Neural progenitor cell (in vitro differentiated cells): ENCODE results near the gene TTC12. TPM values are rescaled to one million over a fixed set of nuclear protein-coding genes. Genes with fewer than 3 reads are reported as not detected.

Experiments
- DNase-seq: peaks from one replicate; pipeline ENCODE4 v3.0.0-alpha.2; 2016; ENCODE audit warnings: low spot score
- H2AFZ ChIP-seq: fragments of 200-600 bp; sonication (generic); replicated peaks from 2 replicates; pipeline ENCODE4 v1.6.1; 2016; ENCODE audit warnings: antibody characterized with exemption
- H3F3A ChIP-seq: fragments of 200-600 bp; sonication (generic); 2 replicates; pipeline ENCODE4 v1.6.1; 2016; ENCODE audit warnings: antibody characterized with exemption, low read depth
- H3K27ac ChIP-seq: fragments of 200-600 bp; sonication (generic); 2 replicates; pipeline ENCODE4 v1.5.1; 2016; ENCODE audit warnings: mild to moderate bottlenecking
- H3K27me3 ChIP-seq: fragments of 200-600 bp; sonication (generic); 2 replicates; pipeline ENCODE4 v1.6.1; 2016; ENCODE audit warnings: mild to moderate bottlenecking, moderate library complexity
- H3K36me3 ChIP-seq: fragments of 200-600 bp; sonication (generic); 2 replicates; pipeline ENCODE4 v1.5.1; 2016
- H3K4me1 ChIP-seq: fragments of 200-600 bp; sonication (generic); 2 replicates; pipeline ENCODE4 v1.6.1; 2016; ENCODE audit warnings: mixed run types
- H3K4me2 ChIP-seq: fragments of 200-600 bp; sonication (generic); 2 replicates; pipeline ENCODE4 v1.6.1; 2016
- H3K4me3 ChIP-seq: fragments of 200-600 bp; sonication (generic); 2 replicates; pipeline ENCODE4 v1.5.1; 2016
- H3K79me2 ChIP-seq: fragments of 200-600 bp; sonication (generic); 2 replicates; pipeline ENCODE4 v1.6.1; 2016; ENCODE audit warnings: low read depth
- H3K9ac ChIP-seq: fragments of 200-600 bp; sonication (generic); 2 replicates; pipeline ENCODE4 v1.6.1; 2016
- H3K9me3 ChIP-seq: fragments of 200-600 bp; sonication (generic); 2 replicates; pipeline ENCODE4 v1.5.1; 2016; ENCODE audit warnings: low read depth
- H4K20me1 ChIP-seq: fragments of 200-600 bp; sonication (generic); 2 replicates; pipeline ENCODE4 v1.6.1; 2016; ENCODE audit warnings: low read depth
- H3K27ac Mint-ChIP-seq: 3 replicates; pipeline ENCODE4 v1.8.0; 2021; ENCODE audit warnings: mixed read lengths
- H3K27me3 Mint-ChIP-seq: 2 replicates; pipeline ENCODE4 v1.8.0; 2022; ENCODE audit warnings: low read depth, mild to moderate bottlenecking, inconsistent platforms, moderate library complexity, mixed read lengths; ENCODE audit not compliant: insufficient read depth
- H3K36me3 Mint-ChIP-seq: 3 replicates; pipeline ENCODE4 v1.8.0; 2021; ENCODE audit warnings: mixed read lengths
- H3K4me1 Mint-ChIP-seq: 3 replicates; pipeline ENCODE4 v1.8.0; 2021; ENCODE audit warnings: mixed read lengths
- H3K4me3 Mint-ChIP-seq: 3 replicates; pipeline ENCODE4 v1.8.0; 2021; ENCODE audit warnings: mild to moderate bottlenecking, moderate library complexity, mixed read lengths
- H3K9me3 Mint-ChIP-seq: 3 replicates; pipeline ENCODE4 v1.8.0; 2020; ENCODE audit warnings: mixed read lengths
- CTCF ChIP-seq: fragments of 200-600 bp; sonication (generic); IDR thresholded peaks from 2 replicates; pipeline ENCODE4 v1.5.1; 2017; ENCODE audit warnings: antibody characterized with exemption, mild to moderate bottlenecking
- EZH2 ChIP-seq: fragments of 200-600 bp; sonication (generic); IDR thresholded peaks from 2 replicates; pipeline ENCODE4 v1.6.1; 2017; ENCODE audit warnings: antibody characterized with exemption, mild to moderate bottlenecking, moderate library complexity
- EZH2phosphoT487 ChIP-seq: fragments of 200-600 bp; sonication (generic); IDR thresholded peaks from 2 replicates; pipeline ENCODE4 v1.6.1; 2017; ENCODE audit warnings: antibody characterized with exemption
- total RNA-seq: library from RNA; depleted of rRNA; stranded (reverse); fragments of >200 nt; gene quantifications from 2 replicates; pipeline ENCODE4 v1.2.3, GENCODE V29; 2015; ENCODE audit warnings: low replicate concordance

The TTC12 gene
- total RNA-seq, 1 donor from 2014 or later: 33.4 TPM

GRCh38 chr11:113365895-113366294 lies 51.5 kb downstream of the TTC12 start:
- H3K27ac ChIP-seq: no peak overlapping the region
- H2AFZ ChIP-seq: no peak overlapping the region
- Mint-ChIP-seq H3K27me3 (peaks cover 2% of the 10 kb centered on the region), H3K4me3 (no peak overlapping the region), H3K27ac (no peak overlapping the region), H3K36me3 (no peaks in the 10 kb centered on the region), H3K4me1 (no peaks in the 10 kb centered on the region), H3K9me3 (no peaks in the 10 kb centered on the region)
- H3F3A ChIP-seq: no peaks in the 10 kb centered on the region
- H3K27me3 ChIP-seq: no peaks in the 10 kb centered on the region
- no peaks in the 10 kb centered on the region for H3K79me2 ChIP-seq
- H4K20me1 ChIP-seq: no peaks in the 10 kb centered on the region
- no peaks in the 10 kb centered on the region for H3K36me3 ChIP-seq
- no peak overlapping the region for H3K4me2 ChIP-seq
- H3K4me1 ChIP-seq: no peaks in the 10 kb centered on the region
- H3K9ac ChIP-seq: no peak overlapping the region
- TF ChIP-seq CTCF (no peak), EZH2phosphoT487 (no peak), EZH2 (no peak)
- no peak for DNase-seq
- no peak overlapping the region for H3K4me3 ChIP-seq
- no peaks in the 10 kb centered on the region for H3K9me3 ChIP-seq

GRCh38 chr11:113369411-113369810 lies 55.0 kb downstream of the TTC12 start:
- Mint-ChIP-seq H3K4me3 (no peak overlapping the region), H3K9me3 (no peaks in the 10 kb centered on the region), H3K27ac (no peak overlapping the region), H3K27me3 (peaks cover 2% of the 10 kb centered on the region), H3K4me1 (no peaks in the 10 kb centered on the region), H3K36me3 (no peaks in the 10 kb centered on the region)
- Histone ChIP-seq H3K27ac (no peak overlapping the region), H3K4me3 (no peak overlapping the region), H3K4me1 (no peaks in the 10 kb centered on the region), H3K79me2 (no peaks in the 10 kb centered on the region), H3F3A (no peaks in the 10 kb centered on the region), H3K4me2 (no peak overlapping the region), H3K36me3 (no peaks in the 10 kb centered on the region), H3K27me3 (no peaks in the 10 kb centered on the region), H3K9ac (no peak overlapping the region), H4K20me1 (no peaks in the 10 kb centered on the region), H2AFZ (no peak overlapping the region), H3K9me3 (no peaks in the 10 kb centered on the region)
- DNase-seq: no peak
- TF ChIP-seq EZH2 (no peak), EZH2phosphoT487 (no peak), CTCF (no peak)

- no peaks in the 10 kb centered on the region for H3K36me3 Mint-ChIP-seq
- DNase-seq: no peak
- no peaks in the 10 kb centered on the region for H3K27me3 ChIP-seq
- no peaks in the 10 kb centered on the region for H4K20me1 ChIP-seq
- H3K9ac ChIP-seq: no peak overlapping the region
- peaks cover 2% of the 10 kb centered on the region for H3K27me3 Mint-ChIP-seq
- H3K4me1 Mint-ChIP-seq: no peaks in the 10 kb centered on the region
- no peak for TF ChIP-seq EZH2
- TF ChIP-seq EZH2phosphoT487: no peak
- TF ChIP-seq CTCF: no peak
- no peaks in the 10 kb centered on the region for H3K79me2 ChIP-seq
- H3K4me1 ChIP-seq: no peaks in the 10 kb centered on the region
- H3K9me3 Mint-ChIP-seq: no peaks in the 10 kb centered on the region
- H3K4me3 Mint-ChIP-seq: no peak overlapping the region
- no peaks in the 10 kb centered on the region for H3K36me3 ChIP-seq
- no peak overlapping the region for H2AFZ ChIP-seq
- no peaks in the 10 kb centered on the region for H3K9me3 ChIP-seq
- no peak overlapping the region for H3K4me2 ChIP-seq
- no peak overlapping the region for H3K27ac Mint-ChIP-seq
- H3F3A ChIP-seq: no peaks in the 10 kb centered on the region
- no peak overlapping the region for H3K4me3 ChIP-seq
- no peak overlapping the region for H3K27ac ChIP-seq
Observed at GRCh38 chr11:113370634-113371033, 56.3 kb downstream of the TTC12 start.

- Histone ChIP-seq H2AFZ (no peak overlapping the region), H4K20me1 (no peaks in the 10 kb centered on the region), H3K4me2 (no peak overlapping the region), H3K79me2 (no peaks in the 10 kb centered on the region), H3K27ac (no peak overlapping the region), H3K36me3 (no peaks in the 10 kb centered on the region), H3F3A (no peaks in the 10 kb centered on the region), H3K4me1 (no peaks in the 10 kb centered on the region), H3K9me3 (no peaks in the 10 kb centered on the region), H3K27me3 (no peaks in the 10 kb centered on the region), H3K9ac (no peak overlapping the region), H3K4me3 (no peak overlapping the region)
- TF ChIP-seq CTCF: peak; percentile 22
- TF ChIP-seq EZH2: no peak
- no peak for TF ChIP-seq EZH2phosphoT487
- Mint-ChIP-seq H3K27me3 (peaks cover 2% of the 10 kb centered on the region), H3K9me3 (no peaks in the 10 kb centered on the region), H3K27ac (no peak overlapping the region), H3K4me3 (no peak overlapping the region), H3K36me3 (no peaks in the 10 kb centered on the region), H3K4me1 (no peaks in the 10 kb centered on the region)
- DNase-seq: no peak
Observed at GRCh38 chr11:113372309-113372708, 57.9 kb downstream of the TTC12 start.
